Kidney (tissue), 14 donors: ENCODE results near the gene ARHGEF17. TPM values are rescaled to one million over a fixed set of nuclear protein-coding genes. Genes with fewer than 3 reads are reported as not detected.

ENCODE experiments used
- DNase-seq, 5 donors: peaks; one replicate each; pipeline ENCODE4 v3.0.0-alpha.2; 2013 to 2020
- FAIRE-seq: peaks from 2 replicates; lab custom pipeline; 2012; peaks lifted over from hg19 to GRCh38; lab: Jason Lieb, UNC
- H3K27ac ChIP-seq, 2 donors: one replicate each; pipeline ENCODE4 v1.7.0; 2013; ENCODE audit warnings: low read depth in 2 of 2, low read length in 2 of 2, inconsistent platforms in 1 of 2
- H3K27me3 ChIP-seq: one replicate; pipeline ENCODE4 v1.7.1; 2013; ENCODE audit warnings: low read length, inconsistent platforms; ENCODE audit not compliant: control insufficient read depth, insufficient read depth
- H3K36me3 ChIP-seq, 3 donors: one replicate each; pipeline versions ENCODE4 v1.7.0 to v1.7.1; 2013; ENCODE audit warnings: low read length in 3 of 3, control low read depth in 1 of 3, inconsistent platforms in 1 of 3; ENCODE audit not compliant: insufficient read depth in 3 of 3, control insufficient read depth in 2 of 3
- H3K4me1 ChIP-seq, 3 donors: one replicate each; pipeline versions ENCODE4 v1.7.0 to v1.7.1; 2013; ENCODE audit warnings: low read length in 3 of 3, inconsistent platforms in 1 of 3, low read depth in 1 of 3; ENCODE audit not compliant: control insufficient read depth in 2 of 3, insufficient read depth in 2 of 3
- H3K4me3 ChIP-seq, 3 donors: one replicate each; pipeline versions ENCODE4 v1.7.0 to v1.8.1; 2013; ENCODE audit warnings: low read length in 3 of 3, control low read depth in 1 of 3, inconsistent platforms in 1 of 3
- H3K9ac ChIP-seq, 3 donors: one replicate each; pipeline versions ENCODE4 v1.7.0 to v1.7.1; 2013; ENCODE audit warnings: low read length in 3 of 3, control low read depth in 1 of 3, inconsistent platforms in 1 of 3
- H3K9me3 ChIP-seq, 3 donors: one replicate each; pipeline versions ENCODE4 v1.7.0 to v1.7.1; 2013; ENCODE audit warnings: low read length in 3 of 3, control low read depth in 1 of 3, inconsistent platforms in 1 of 3; ENCODE audit not compliant: control insufficient read depth in 2 of 3, insufficient read depth in 1 of 3
- intact Hi-C: fragments of 100-400 bp; cut with DNase I; formaldehyde crosslinking; loops from one replicate; pipeline ENCODE4 v1.11.1; 2022
- polyA plus RNA-seq: library from polyadenylated mRNA; stranded (reverse); fragments of 350-450 nt; fragmentation: Illumina TruSeq; extraction: RNeasy Lipid Tissue Mini Kit (QIAGEN cat#74804); gene quantifications from one replicate; pipeline ENCODE4 v1.2.3, GENCODE V29; 2014; ENCODE audit warnings: low read depth, low replicate concordance; ENCODE audit not compliant: insufficient read depth
- total RNA-seq: library from RNA; stranded (reverse); fragmentation: NEBNext Ultra II Directional; extraction: Animal tissue kit (Norgen Biotek cat#: 25700); gene quantifications from one replicate; pipeline ENCODE4 v1.2.1, GENCODE V29; 2021
- TF ChIP-seq, protein P1 (sequence below): IDR thresholded peaks from 3 replicates; pipeline ENCODE4 v1.5.1; 2012; ENCODE audit warnings: mild to moderate bottlenecking, moderate library complexity, borderline replicate concordance; ENCODE audit not compliant: insufficient read depth; ENCODE audit errors: extremely low read depth
- donor health status: control.
- donor health status: control.
- donor health status: control.
- donor health status: control.
- donor health status: control.
- donor health status: DM: yes; HTN: yes; CAD: no.
- donor health status: Normal renal cell carcinoma (clear cell type).

Gene ARHGEF17
- total and polyA plus RNA-seq, 2 donors from 2014 or later: 36.6 to 68.2 TPM

- no peak overlapping the region for H3K9ac ChIP-seq
- DNase-seq (peak in 4 of 5 donors; percentile 61 to 75 (median 70)), FAIRE-seq (peak; percentile 53)
- intact Hi-C loops: no loop called here
- no peak overlapping the region for H3K4me3 ChIP-seq
- peaks cover 3 to 38% (median 21%) of the 10 kb centered on the region in 3 donors for H3K36me3 ChIP-seq
- no peaks in the 10 kb centered on the region for H3K9me3 ChIP-seq
- H3K4me1 ChIP-seq: no peaks in the 10 kb centered on the region
- no peaks in the 10 kb centered on the region for H3K27me3 ChIP-seq
- TF ChIP-seq, protein P1, sequence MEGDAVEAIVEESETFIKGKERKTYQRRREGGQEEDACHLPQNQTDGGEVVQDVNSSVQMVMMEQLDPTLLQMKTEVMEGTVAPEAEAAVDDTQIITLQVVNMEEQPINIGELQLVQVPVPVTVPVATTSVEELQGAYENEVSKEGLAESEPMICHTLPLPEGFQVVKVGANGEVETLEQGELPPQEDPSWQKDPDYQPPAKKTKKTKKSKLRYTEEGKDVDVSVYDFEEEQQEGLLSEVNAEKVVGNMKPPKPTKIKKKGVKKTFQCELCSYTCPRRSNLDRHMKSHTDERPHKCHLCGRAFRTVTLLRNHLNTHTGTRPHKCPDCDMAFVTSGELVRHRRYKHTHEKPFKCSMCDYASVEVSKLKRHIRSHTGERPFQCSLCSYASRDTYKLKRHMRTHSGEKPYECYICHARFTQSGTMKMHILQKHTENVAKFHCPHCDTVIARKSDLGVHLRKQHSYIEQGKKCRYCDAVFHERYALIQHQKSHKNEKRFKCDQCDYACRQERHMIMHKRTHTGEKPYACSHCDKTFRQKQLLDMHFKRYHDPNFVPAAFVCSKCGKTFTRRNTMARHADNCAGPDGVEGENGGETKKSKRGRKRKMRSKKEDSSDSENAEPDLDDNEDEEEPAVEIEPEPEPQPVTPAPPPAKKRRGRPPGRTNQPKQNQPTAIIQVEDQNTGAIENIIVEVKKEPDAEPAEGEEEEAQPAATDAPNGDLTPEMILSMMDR: peak; percentile 94
- no peak overlapping the region for H3K27ac ChIP-seq
Observed at GRCh38 chr11:73350908-73351636, 43.0 kb downstream of the ARHGEF17 start.

DNA sequence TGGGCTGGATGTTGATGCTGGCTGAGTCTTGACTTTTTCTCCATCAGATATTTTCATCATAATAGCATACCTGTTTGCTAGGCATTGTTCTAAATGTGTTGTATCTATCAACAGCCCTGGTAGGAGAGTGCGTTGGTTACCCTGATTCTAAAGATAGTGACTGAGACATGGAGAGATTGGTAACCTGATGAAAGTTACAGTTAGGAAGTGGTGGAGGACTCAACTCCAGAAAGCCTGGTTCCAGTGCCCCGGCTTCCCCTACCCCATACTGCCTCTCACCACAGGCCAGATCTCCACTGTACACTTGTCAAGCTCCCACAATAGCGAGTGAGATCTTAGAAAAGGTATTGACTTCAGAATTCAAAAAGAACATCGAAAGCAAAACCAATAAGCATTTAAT is 45.3 kb downstream of the ARHGEF17 start:
- FAIRE-seq: no peak
- no peak overlapping the region for H3K27ac ChIP-seq

DNA sequence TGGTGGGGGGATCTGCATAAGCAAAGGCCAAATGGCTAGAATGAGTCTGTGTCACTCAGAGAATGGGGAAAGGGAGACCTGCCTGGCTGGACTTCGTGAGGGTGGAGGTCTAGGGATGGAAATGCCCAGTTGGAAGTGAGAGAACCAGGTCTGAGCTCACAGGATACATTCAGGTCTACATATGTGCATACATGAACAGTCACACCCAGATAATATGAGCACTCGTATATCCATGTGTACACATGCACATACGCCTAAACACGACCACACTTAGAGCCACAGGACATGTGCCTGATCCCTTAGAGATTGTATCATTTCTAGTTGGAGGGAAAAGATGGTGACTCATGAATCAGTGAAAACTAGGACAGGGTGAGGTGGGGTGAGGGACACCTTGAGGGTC is 47.0 kb downstream of the ARHGEF17 start:
- Histone ChIP-seq H3K4me1 (no peaks in the 10 kb centered on the region), H3K36me3 (peaks cover 0 to 45% (median 27%) of the 10 kb centered on the region in 3 donors), H3K4me3 (no peak overlapping the region), H3K9ac (no peak overlapping the region), H3K27me3 (no peaks in the 10 kb centered on the region), H3K9me3 (no peaks in the 10 kb centered on the region), H3K27ac (no peak overlapping the region)
- no peak for FAIRE-seq
- TF ChIP-seq, protein P1: no peak
- DNase-seq: no peak
- intact Hi-C loops: no loop called here

More for the DNA sequence above, 45.3 kb downstream of the ARHGEF17 start:
- Histone ChIP-seq H3K9ac (no peak overlapping the region), H3K4me3 (no peak overlapping the region), H3K4me1 (no peaks in the 10 kb centered on the region), H3K9me3 (no peaks in the 10 kb centered on the region), H3K27me3 (no peaks in the 10 kb centered on the region), H3K36me3 (peaks cover 0 to 32% (median 22%) of the 10 kb centered on the region in 3 donors)
- DNase-seq: no peak
- intact Hi-C loops: no loop called here
- TF ChIP-seq, protein P1: no peak
